Activated T-cell treated with anti-CD3 and anti-CD28 coated beads for 1 hour (primary cell): ENCODE data around the gene ADIPOR2.
A peak's percentile ranks its signal among the peaks of the same experiment; 100 is the strongest.

ENCODE experiments used
- DNase-seq: peaks from one replicate; pipeline ENCODE4 v3.0.0-alpha.2; 2020; ENCODE audit warnings: low read depth

Gene ADIPOR2

GRCh38 chr12:1799051-1799881 is 108.4 kb downstream of the ADIPOR2 start:
- no peak for DNase-seq

- DNase-seq = no peak
These were observed 109.1 kb downstream of the ADIPOR2 start for GRCh38 chr12:1799882-1800400.

- no peak for DNase-seq
These were observed 109.8 kb downstream of the ADIPOR2 start for GRCh38 chr12:1800401-1801302.

GRCh38 chr12:1801303-1801975 is 110.6 kb downstream of the ADIPOR2 start:
- no peak for DNase-seq

- no peak for DNase-seq
These were observed 112.9 kb downstream of the ADIPOR2 start for GRCh38 chr12:1803736-1804135.

GRCh38 chr12:1804545-1805332 is 113.9 kb downstream of the ADIPOR2 start:
- DNase-seq = peak; percentile 75

GRCh38 chr12:1805441-1806081 is 114.7 kb downstream of the ADIPOR2 start:
- no peak for DNase-seq

- no peak for DNase-seq
These were observed 115.6 kb downstream of the ADIPOR2 start for GRCh38 chr12:1806301-1807086.

GRCh38 chr12:1807087-1807860 is 116.4 kb downstream of the ADIPOR2 start:
- DNase-seq = no peak

GRCh38 chr12:1808036-1808797 is 117.3 kb downstream of the ADIPOR2 start:
- no peak for DNase-seq

GRCh38 chr12:1808798-1809480 is 118.1 kb downstream of the ADIPOR2 start:
- DNase-seq = no peak

- no peak for DNase-seq
These were observed 118.8 kb downstream of the ADIPOR2 start for GRCh38 chr12:1809591-1810190.

GRCh38 chr12:1810201-1810930 is 119.5 kb downstream of the ADIPOR2 start:
- no peak for DNase-seq

- no peak for DNase-seq
These were observed 120.0 kb downstream of the ADIPOR2 start for GRCh38 chr12:1810931-1811280.

- peak; percentile 30 for DNase-seq
These were observed 120.5 kb downstream of the ADIPOR2 start for GRCh38 chr12:1811281-1811947.

GRCh38 chr12:1811948-1812291 is 121.0 kb downstream of the ADIPOR2 start:
- DNase-seq = no peak
